CD4-positive, alpha-beta T cell treated with Interleukin-2 at 100 ng/mL for 4 hours (primary cell): ENCODE data around the gene GC.
A peak's percentile ranks its signal among the peaks of the same experiment; 100 is the strongest.
"Not testable (repeated sequence)": the region's sequence is repeated elsewhere in the genome, so short reads cannot be mapped to it uniquely, and the experiment has no call there.

Source experiments
- DNase-seq: peaks from one replicate; pipeline ENCODE4 v3.0.0-alpha.2; 2020; ENCODE audit warnings: low spot score

The GC gene

DNA sequence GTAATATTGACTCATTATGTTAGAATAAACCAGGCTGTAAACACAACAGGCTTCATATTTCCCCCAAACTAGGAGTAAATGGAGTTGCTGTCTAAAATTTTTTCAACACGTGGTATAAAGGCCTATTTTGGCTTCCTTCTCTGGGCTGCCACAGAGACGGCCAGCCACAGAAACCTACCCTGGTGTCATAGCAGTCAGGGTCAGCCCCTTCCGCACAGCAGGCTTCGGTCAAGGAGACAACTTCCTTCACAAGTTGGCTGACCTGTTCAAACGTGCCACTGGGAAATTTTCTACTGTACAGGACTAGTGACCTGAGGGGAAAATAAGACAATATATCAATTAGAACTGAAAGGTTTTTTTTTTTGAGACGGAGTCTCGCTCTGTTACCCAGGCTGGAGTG lies 15.8 kb downstream of the GC start:
- no peak for DNase-seq

DNA sequence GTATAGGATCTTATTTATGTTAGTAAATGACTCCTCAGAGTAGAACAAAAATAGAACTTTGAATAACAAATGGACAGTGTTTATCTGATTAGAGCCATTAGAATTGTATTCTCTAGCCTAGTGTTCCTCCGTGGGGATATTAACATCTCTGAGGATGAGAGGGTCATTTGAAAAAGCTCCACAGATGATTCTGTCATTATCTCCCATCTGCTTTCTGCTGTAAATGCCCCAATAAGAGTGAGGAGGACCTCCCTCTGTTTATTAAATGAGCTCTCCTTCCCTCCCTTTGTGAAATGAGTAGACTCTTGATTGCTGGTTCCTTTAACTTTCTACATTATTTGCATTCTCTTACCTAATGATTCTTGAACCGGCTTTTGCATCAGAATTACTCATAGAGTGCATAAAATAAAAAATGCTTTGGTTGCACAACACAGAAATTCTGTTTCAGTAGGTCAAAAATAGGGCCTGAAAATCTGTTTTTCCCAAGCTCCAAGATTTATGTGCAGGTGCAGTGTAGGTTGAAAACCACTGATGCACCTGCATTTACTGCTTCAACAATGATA lies 18.0 kb downstream of the GC start:
- DNase-seq: no peak

DNA sequence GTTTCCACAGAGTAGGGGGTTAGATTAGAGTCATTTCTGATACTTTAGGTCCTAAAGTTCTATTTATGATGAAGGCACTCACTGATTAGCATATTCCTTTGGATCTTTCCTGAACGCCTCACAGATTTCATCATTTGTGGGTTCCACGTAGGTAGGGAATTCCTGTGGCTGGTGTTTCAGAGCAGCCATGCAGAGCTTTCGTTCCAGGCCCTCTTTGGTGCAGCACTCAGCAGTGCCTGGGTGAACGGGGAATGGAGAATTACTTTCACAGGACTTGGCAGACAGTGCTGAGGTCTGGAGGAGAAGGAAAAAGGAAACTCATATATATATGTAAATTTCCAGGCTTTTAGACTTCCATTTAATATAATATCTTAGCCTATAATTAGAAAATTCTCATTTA lies 18.5 kb downstream of the GC start:
- no peak for DNase-seq

DNA sequence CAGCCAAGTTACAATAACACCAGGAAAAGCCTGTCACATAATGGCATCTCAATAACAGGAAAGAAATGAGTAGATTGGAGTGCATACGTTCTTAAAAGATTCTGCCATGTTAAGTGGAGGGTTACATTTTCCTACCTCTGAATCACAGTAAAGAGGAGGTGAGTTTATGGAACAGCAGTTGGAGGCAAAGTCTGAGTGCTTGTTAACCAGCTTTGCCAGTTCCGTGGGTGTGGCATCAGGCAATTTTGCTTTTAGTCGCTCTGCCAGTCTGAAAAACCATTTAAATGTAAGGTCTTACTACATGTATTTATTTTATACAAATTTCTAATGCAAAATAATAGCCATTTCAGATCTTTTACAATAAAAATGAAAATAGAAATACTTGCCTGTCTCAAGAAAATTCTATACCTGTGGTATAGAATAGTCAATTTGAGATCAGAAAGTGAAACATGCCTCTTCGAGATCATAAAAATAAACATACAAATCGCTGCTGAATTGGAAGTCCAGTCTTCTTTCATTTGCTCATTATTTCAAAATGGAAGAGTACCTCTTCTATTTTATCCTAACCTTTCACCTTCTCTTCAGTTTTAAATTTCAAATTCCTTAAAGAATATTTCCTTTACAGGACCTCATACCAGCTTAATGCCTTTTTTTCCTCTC lies 31.4 kb downstream of the GC start:
- DNase-seq: no peak

DNA sequence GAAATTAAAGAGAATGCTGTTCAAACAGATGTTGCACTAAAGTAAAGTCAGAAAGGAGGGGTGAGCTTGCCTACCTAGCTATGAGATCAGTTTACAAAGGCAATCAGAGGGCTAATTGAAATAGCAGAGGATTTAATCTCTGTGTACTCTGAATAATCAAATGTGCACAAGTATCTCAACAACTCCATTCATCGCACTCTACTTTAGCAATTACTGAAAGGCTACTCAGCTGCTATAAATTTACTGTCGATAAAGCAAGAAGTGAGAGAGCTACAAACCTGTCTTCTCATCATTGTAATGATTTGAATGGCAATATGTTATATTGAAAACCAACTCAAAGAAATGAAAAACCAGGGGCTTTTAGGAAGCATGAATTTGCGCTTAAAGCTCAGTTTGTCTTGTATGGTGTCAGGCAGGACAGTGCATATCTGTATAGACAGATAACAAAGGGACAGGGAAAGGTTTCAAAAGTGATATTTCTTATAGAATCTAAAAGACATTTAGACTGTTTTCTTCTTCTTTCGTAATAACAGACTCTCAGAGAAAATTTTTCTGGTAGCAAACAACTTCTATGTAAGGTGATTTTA lies 34.8 kb downstream of the GC start:
- no peak for DNase-seq

DNA sequence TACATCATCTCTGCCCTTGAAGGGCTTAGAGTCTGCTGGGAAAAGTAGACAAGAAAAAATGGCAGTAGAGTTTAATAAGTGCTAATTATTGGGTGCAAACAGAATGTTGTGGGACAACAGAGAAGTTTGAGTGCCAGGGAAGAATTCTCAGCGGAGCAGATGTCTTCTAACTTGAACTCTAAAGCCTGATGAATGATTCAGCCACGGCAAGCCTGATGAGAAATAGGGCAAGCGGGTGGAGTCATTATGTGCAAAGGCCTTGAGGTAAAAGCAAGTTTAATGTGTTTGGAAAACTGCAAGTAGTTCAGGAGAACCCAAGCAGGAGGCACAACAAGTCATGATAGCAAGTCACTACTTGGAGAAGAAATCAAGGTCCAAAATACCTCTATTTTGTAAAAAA lies 37.5 kb downstream of the GC start:
- no peak for DNase-seq

DNA sequence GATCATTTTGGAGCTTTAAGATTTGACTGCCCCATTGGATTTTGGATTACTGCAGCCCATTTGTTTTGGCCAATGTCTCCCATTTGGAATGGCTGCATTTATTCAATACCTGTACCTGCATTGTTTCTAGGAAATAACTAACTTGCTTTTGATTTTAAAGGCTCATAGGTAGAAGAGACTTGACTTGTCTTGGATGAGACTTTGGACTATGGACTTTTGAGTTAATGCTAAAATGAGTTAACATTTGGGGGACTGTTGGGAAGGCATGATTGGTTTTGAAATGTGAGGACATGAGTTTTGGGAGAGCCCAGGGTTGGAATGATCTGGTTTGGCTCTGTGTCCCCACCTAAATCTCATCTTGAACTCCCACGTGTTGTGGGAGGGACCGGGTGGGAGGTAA lies 45.1 kb downstream of the GC start:
- not testable (repeated sequence) for DNase-seq

DNA sequence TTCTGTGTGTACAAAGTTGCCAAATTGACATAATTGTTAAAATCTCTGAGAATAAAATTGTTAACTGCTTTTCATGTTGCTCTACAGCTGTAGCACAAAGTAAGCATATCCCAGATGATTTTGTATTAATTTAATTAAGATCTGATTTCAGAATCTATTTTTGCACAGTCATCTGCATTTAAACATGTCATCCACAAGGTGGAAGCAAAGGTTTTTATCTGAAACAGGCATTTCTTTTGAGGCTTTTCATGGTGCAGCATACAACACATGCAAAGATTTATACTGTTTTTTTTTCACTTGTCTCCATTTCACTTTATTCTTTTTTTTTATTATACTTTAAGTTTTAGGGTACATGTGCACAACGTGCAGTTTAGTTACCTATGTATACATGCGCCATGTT lies 51.2 kb downstream of the GC start:
- DNase-seq: no peak

DNA sequence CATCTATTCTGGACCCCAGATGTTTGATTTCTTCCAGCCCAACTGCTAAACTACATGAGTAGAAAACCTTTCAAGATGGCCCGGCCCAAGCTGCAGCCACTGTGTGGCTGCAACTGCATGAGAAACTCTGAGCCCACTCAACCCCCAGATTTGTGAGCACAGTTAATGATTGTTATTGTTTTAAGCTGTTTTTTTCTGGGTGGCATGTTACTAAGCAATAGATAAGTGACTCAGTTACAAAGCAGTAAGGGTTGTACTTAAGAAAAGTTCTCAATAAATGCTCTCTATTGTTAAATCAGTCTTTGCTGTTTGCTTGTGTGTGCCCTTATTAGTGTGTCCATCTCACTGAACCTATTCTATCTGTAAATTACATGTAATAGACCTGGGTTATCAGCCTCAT lies 51.8 kb downstream of the GC start:
- DNase-seq: no peak

DNA sequence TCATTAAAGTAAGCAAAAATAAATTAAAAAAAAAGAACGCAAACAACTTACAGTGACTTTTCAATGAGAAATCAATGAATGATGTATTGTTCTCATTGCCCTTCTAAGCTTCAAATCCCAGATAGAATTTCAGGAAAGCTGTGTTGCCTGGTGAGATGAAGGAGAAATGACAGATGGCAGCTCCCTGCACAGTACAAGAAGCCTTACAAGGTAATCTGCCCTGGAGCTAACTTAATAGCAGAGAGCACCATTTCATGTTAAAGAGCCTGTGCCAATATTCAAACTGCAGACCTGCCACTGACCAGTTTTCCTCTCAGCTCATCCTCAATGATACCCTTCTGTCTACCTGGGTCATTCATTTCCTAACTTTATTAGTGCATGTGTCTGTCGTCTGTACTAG lies 54.0 kb downstream of the GC start:
- DNase-seq: no peak

DNA sequence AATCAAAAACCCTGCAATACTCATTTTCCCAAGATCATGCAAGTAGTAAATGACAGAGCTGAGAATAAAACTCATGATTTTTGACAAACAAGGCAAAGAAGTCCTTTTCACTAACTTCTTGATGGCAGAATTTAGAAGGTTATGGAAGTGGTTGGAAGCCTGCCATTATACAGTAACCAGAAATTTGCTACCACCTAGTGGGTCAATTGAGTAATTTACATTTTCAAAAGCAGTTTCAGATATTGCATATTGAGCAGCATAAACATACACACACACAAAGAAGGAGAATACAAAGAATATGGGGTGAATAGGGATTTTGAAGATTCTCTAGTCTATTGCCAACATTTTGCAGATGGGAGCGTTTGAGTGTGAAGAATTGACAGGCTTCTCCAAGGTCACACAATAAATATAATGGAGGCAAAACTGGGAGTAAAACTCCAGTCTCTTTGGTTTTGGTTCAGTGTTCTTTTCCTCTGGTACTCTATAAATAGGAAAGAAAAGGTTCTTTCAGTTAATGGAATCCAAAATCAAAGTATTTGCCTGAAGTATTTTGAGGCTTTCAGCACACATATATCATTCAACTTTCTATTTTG lies 70.2 kb downstream of the GC start:
- DNase-seq: peak; percentile 29

DNA sequence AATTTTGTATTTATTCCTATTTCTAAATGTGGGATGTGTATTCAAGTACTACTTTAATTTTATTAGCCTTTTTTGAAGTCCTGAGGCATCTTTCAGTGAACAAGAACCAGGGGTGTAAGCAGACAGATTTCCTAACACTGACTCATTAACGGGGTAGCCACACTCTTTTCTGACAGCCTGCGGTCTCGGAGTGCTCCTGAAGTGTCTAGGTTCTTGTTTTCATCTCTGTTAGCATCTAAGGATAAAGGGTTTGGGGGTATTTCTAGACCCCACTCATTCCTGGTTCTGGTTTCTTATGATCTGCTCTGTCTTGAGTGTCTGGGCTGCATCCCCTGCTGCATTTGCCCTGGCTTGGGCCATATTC lies 71.9 kb downstream of the GC start:
- DNase-seq: no peak

DNA sequence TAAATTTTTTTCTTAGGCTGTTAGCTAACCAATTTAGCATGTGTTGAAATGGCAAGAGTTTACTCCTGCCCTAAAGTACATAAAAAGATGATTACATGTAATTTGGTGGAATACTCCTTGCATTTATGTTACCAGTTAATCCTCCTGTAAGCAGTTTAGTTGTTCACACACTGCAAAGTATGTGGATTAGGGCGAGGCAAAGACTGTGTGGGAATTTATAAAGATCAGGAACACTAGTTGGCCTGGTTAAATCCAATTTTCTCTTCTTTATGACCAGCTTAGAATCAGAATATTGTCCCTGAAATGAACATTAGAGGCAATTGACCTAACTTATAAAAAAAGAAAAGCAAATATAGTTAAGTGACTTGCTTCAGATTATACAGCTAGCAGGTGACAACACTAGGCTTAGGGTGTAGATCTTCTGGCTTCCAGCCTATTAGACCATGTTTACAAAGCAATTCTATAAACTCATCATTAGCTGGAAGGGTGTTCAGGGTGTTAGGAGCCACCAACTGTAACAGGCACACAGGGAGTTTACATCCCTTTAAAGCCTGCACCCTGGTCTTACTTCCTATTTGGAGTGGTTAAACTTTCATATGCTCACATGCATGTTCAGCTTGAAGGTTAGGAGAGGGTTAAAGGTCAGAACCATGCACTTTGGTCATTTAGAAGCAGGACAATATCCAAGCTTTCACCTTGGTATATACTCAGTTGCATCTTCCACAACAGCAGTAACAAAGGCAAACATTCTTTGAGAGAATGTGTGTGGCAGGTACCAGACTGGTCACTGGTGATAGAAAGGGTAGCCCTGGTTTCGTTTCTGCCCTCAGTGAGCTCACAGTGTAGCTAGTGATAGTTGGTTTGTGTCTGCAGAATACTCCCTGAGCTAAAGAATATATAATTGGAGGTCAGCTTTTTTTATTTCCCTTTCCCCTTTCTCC lies 72.6 kb downstream of the GC start:
- no peak for DNase-seq

DNA sequence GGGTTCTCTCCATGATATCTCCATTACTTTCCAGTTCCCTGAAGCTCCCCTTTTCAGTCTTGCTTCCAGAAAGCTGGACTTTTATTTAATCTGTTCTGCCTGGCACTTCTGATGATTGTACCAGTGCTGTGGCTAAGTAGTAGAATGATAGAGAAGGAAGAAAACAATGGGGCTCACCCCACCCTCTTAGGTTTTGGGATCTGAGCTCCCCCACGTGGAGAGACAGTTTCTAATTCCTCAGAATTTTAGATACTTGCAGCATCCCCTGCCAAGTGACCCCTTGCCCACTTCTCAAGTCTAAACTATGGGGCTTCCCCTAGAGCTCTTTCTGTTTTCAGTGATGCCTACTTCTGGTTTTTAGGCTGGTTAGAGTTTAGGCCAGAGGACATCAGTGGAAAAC lies 73.9 kb downstream of the GC start:
- no peak for DNase-seq

DNA sequence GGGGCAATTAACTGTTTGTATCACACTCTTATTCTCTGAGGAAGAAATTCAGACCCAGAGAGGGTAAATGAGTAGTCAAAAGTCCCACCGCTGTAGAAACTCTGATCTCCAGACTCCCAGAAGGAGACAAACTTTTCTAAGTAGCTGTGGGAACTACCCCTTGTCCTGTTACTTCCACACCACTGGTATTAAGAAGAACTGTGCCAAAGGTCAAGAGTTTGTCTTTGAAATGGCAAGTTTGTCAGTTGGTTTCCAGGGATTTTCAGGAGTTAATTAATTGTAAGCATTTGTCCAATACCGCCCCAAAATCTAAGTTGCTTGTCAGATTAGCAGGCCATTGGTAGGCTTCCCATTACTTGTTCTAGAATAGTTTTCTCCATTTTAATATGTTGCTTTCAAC lies 85.7 kb downstream of the GC start:
- no peak for DNase-seq

DNA sequence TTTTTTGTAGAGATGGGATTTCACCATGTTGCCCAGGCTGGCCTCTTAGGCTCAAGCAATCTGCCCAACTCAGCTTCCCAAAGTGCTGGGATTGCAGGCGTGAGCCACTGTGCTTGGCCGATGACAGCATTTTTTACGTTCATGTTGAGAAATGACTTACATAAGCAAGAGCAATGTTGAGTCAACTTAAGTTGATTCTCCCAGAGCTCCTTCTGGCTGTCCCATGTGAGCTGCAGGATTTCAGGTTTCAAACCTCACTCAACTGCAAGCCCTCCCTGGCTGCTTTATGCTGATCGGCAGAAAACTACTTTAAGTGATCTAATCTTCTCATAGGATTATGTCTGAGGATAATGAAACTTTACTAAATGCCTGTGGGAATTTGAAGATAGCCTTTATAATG lies 86.8 kb downstream of the GC start:
- DNase-seq: no peak

DNA sequence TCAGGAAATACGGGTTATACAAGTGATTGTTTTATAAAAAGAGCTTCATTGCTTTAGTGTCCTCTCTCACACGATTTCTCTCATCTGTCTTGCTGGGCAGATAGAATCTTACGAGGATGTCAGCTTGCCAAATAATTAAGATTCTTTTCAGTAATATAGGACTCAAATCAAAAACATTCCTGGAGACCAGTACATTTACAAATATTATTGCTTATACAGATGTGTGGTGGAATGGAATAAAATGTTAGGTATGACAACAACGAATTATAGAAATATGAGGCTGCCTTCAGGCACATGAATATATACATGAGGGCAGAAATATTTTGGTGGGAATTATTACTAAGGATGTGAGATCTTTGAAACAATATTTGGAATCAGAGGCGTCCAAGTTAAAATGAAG lies 88.9 kb downstream of the GC start:
- no peak for DNase-seq

DNA sequence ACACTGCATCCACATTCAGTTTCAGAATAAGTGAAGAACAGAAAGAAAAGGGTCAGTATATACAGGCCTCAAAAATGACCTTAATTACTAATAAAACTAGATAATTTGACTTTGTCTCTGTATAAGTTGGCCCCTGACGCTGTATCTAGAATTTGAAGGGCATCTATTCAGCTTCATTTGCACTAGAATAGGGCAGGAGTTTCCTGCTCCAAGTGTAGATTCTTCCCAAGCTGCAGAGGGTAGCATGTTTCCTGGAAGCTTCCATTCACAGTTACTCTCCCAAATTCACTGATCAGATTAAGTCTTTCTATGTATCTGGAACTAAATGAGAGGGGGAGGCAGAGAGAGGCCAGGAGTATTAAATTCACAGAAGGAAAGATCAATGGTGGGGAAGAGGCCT lies 90.9 kb downstream of the GC start:
- no peak for DNase-seq

DNA sequence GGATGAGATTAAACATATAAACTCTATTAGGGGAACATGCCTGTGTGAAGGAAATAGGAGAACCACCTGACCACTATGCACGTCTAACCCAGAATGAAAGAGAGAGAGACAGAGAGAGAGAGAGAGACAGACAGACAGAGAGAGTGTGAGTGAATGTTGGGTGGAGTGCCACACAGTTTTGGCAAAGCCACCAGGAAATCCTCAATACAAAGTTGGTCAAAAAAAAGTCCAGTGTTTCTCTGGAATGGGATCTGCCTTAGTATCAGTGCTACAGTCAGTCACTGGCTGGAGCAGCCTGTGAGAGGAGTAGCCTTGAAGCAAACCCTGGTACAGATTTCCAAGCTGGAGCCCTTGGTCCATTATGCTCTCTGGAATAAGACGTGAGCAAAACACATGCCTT lies 91.7 kb downstream of the GC start:
- DNase-seq: no peak
